ENCODE data around the gene ARHGEF19.
"Not testable (repeated sequence)": the region's sequence is repeated elsewhere in the genome, so short reads cannot be mapped to it uniquely, and the experiment has no call there.

ARHGEF19 gene

GRCh38 chr1:16212251-16212961 is at the start of gene ARHGEF19:
Gene ARHGEF19, minus strand, starts transcription at chr1:16212652. Its CDS starts 3,598 bp downstream, at chr1:16209054.
- DNase-seq (ENCODE audit: low read depth in 2 of 2), result no peak

DNA sequence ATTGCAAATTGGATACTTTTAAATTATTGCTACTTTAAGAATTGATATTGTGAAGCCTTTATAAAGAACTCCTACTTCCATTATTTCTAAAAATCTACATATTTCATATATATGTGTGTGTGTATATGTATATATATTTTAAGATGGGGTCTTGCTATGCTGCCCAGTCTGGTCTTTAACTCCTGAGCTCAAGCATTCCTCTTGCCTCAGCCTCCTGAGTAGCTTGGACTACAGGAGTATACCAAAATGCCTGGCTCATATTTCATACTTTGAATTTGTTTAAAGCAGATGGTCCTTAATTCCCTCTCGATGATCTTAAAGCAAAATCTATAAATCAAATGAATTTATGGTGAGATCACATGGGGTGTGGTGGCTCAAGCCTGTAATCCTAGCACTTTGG is 49.6 kb upstream of the ARHGEF19 start:
- no peak for DNase-seq (ENCODE audit: low read depth in 2 of 2)

DNA sequence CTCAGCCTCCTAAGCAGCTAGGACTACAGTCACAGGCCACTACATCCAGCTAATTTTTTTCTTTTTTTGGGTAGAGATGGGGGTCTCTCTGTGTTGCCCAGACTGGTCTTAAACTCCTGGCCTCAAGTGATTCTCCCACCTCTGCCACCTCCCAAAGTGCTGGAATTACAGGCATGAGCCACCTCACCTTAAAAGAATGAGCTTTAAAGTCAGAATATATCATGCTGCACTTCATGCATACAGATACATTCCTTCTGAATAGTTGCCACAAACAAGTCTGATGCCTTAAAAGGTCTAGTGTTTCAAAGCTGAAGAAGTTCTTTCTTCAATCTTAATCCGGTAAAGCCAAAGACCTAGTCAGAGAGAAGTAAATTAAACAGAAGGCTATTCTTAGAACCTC is 48.4 kb upstream of the ARHGEF19 start:
- no peak for DNase-seq (ENCODE audit: low read depth in 2 of 2)

DNA sequence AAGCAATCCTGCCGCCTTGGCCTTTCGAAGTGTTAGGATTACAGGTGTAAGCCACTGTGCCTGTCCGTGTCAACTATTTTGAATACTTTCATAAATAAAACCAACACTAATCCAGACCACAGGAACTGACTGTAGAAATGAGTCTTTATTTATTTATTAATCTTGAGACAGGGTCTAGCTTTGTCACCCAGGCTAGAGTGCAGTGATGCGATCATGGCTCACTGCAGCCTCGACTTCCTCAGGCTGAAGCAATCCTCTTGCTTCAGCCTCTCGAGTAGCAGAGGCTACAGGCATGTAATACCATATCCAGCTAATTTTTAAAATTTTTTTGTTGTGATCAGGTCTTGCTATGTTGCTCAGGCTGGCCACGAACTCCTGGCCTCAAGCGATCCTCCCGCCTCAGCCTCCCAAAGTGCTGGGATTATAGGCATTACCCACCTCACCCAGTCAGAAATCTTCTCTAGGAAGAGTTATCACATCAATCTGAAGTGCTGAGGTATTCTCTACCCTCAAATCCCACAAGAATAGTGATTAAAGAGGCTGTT is 46.2 kb upstream of the ARHGEF19 start:
- no peak for DNase-seq (ENCODE audit: low read depth in 2 of 2)

DNA sequence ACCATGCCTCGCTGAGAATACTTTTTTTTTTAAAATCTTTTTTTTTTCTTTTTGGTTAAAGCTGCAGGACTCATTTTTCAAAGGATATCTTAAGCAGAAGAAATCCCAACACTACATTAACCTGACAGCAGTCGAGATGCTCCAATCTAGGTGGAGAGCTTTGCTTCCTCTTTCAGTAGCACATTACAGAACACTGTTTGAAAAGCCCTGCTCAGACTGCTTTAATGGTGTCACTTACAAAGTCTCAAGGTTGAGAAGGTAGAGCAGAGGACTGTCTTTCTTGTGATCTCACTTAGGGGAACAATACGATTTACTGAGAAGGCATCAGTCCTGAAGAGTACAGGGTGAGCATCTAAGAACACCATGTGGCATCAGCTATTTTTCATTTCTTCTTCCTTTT is 45.5 kb upstream of the ARHGEF19 start:
- no peak for DNase-seq (ENCODE audit: low read depth in 2 of 2)

DNA sequence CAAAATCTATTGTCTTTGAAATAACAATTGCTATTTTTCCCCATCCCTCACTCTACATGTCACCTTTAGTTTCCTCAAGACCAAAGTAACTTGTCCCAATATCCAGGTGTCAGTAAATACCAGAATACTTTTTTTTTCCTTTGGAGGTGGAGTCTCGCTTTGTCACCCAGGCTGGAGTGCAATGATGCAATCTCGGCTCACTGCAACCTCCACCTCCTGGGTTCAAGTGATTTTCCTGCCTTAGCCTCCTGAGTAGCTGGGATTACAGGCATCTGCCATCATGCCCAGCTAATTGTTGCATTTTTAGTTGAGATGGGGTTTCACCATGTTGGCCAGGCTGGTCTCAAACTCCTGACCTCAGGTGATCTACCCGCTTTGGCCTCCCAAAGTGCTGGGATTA is 45.1 kb upstream of the ARHGEF19 start:
- not testable (repeated sequence) for DNase-seq (ENCODE audit: low read depth in 2 of 2)

GRCh38 chr1:16256478-16256877 is 44.0 kb upstream of the ARHGEF19 start:
- DNase-seq (ENCODE audit: low read depth in 2 of 2), result no peak

- DNase-seq (ENCODE audit: low read depth in 2 of 2), result no peak
These were observed 41.9 kb upstream of the ARHGEF19 start for GRCh38 chr1:16254263-16254928.

GRCh38 chr1:16253332-16253922 is 41.0 kb upstream of the ARHGEF19 start:
- no peak for DNase-seq (ENCODE audit: low read depth in 2 of 2)

- DNase-seq (ENCODE audit: low read depth in 2 of 2), result no peak
These were observed 40.5 kb upstream of the ARHGEF19 start for GRCh38 chr1:16252912-16253311.

GRCh38 chr1:16251381-16251780 is 38.9 kb upstream of the ARHGEF19 start:
- DNase-seq (ENCODE audit: low read depth in 2 of 2), result no peak

DNA sequence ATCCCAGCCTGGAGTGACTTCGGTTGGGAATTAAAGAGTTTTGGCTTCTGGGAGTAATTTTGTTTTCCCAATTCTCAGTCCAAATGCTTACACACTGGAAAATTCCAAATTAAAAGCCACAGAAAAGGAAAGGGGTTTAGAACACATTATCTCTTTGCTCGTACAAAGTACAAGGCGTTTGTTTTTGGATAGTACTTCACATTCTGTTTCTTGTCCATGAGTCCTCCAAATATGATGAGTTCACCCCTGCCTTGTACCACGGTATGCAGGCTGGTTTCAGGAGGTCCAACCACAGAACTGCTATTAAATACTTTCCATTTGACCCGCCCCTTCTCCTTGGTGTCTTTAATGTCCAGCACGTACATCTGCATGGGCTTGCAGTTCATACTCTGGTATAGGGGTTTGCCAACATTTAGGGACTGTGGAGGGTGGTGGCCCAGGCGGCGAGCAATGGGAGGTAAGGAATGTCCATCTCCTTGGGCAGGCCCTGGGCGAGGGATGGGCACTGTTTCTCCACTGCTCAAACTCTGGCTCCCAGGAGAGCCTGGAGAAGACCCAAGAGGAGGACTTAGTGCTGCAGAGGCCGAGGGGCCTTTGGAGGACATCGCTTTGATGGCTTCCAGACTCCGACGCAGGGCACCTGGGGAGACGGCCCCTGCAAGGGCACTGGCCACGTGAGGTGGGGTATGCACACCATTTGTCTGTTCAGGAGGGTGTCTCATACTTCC is 38.2 kb upstream of the ARHGEF19 start:
- DNase-seq (ENCODE audit: low read depth in 2 of 2), result no peak

- no peak for DNase-seq (ENCODE audit: low read depth in 2 of 2)
These were observed 37.3 kb upstream of the ARHGEF19 start for GRCh38 chr1:16249596-16250241.

- DNase-seq (ENCODE audit: low read depth in 2 of 2), result no peak
These were observed 36.4 kb upstream of the ARHGEF19 start for GRCh38 chr1:16248603-16249516.

GRCh38 chr1:16248007-16248436 is 35.6 kb upstream of the ARHGEF19 start:
- no peak for DNase-seq (ENCODE audit: low read depth in 2 of 2)

DNA sequence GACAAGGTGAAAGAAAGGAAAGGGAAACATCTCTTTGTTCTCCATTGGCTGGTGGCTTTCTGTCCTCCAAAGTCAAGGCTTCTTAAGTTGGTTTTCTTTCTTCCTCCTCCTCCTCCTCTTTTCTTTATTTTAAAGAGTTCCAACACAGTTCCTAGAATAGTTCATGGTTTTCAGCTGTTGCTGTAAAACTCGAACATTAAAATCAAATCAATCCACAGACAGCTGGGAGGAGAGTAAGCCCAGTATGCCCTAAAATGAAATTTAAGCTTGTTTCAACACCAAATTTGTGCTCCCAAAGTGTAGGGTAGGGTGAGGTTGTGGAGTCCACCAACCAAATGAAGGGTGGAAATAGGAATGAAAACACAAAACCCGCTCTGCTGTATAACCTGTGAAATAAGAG is 35.0 kb upstream of the ARHGEF19 start:
- no peak for DNase-seq (ENCODE audit: low read depth in 2 of 2)

- no peak for DNase-seq (ENCODE audit: low read depth in 2 of 2)
These were observed 34.5 kb upstream of the ARHGEF19 start for GRCh38 chr1:16246961-16247360.

DNA sequence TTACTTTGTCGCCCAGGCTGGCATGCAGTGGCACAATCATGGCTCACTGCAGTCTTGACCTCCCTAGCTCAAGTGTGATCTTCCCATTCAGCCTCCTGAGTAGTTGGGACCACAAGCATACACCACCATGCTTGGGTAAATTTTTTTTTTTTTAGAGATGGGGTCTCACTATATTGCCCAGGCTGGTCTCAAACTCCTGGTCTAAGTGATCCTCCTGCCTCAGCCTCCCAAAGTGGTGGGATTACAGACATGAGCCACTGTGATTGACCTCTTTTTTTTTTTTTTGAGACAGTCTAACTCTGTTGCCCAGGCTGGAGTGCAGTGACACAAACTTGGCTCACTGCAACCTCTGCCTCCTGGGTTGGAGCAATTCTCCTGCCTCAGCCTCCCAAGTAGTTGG is 33.8 kb upstream of the ARHGEF19 start:
- not testable (repeated sequence) for DNase-seq (ENCODE audit: low read depth in 2 of 2)

DNA sequence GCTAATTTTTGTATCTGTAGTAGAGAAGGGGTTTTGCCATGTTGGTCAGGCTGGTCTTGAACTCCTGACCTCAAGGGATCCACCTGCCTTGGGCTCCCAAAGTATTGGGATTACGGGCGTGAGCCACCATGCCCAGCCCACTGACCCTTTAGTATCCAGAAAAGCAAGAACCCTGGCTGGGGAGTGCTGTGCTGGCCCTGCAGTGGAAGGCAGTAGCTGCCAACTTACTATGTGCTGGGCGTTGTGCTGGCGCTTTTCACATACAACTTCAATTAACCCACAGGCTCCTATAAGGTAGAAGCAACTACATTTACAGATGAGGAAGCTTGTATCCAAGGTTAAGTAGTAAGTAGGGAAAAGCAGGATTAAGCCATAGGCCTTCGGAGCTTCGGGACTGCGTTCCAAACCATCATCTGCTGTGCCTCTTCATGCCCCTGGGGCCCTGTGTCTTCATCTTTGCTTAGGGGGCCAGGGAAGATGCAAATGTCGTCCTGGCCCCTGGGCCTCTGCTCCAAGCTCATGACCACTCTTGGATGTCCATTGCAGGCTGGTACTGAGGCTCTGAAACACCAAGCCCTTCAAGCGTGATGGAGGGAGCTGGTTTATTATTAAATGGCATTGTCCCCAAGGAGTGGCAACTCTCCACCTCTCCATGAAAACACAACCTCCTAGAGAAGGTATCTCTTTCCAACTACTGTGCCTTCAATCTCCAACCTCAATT is 33.2 kb upstream of the ARHGEF19 start:
- no peak for DNase-seq (ENCODE audit: low read depth in 2 of 2)
